Body of pancreas (tissue), 4 donors: ENCODE data around the gene TMEFF2.

ENCODE experiments used
- POLR2A ChIP-seq, 3 donors: fragments of 450-650 bp; IDR thresholded peaks; one replicate each; pipeline ENCODE4 v1.6.1; 2016; ENCODE audit warnings: antibody characterized with exemption in 3 of 3, mild to moderate bottlenecking in 2 of 3
- TF ChIP-seq, protein P1 (sequence below), 7 experiments: fragments of 450-650 bp in 4 of 7; fragments of 200-600 bp in 3 of 7; sonication (generic) in 3 of 7; IDR thresholded peaks; one replicate each; pipeline ENCODE4 v1.5.1; 2016 to 2019; ENCODE audit warnings: antibody characterized with exemption in 7 of 7

DNA sequence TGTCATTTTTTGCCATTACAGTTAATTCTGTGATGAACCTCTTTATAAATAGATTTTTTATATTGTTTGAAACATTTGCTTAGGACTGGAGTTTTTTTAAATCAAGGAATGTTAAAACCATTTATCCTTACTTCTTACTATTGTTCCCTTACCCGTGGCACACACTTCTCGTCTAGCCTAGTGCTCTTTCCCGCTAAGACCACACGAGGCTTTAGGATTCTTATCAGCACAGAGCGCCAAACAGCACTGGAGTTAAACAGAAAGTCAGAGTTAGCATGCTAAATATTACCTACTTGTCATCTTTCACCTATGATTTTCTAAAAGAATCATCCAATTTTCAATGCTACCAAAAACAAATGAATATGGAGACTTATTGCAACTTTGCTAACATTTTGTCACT lies 112.6 kb downstream of the TMEFF2 start:
- TF ChIP-seq, protein P1, sequence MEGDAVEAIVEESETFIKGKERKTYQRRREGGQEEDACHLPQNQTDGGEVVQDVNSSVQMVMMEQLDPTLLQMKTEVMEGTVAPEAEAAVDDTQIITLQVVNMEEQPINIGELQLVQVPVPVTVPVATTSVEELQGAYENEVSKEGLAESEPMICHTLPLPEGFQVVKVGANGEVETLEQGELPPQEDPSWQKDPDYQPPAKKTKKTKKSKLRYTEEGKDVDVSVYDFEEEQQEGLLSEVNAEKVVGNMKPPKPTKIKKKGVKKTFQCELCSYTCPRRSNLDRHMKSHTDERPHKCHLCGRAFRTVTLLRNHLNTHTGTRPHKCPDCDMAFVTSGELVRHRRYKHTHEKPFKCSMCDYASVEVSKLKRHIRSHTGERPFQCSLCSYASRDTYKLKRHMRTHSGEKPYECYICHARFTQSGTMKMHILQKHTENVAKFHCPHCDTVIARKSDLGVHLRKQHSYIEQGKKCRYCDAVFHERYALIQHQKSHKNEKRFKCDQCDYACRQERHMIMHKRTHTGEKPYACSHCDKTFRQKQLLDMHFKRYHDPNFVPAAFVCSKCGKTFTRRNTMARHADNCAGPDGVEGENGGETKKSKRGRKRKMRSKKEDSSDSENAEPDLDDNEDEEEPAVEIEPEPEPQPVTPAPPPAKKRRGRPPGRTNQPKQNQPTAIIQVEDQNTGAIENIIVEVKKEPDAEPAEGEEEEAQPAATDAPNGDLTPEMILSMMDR (IDR thresholded peaks at IDR 0.05): no peak
- no peak for TF ChIP-seq POLR2A (IDR thresholded peaks at IDR 0.05)
